Neural cell (in vitro differentiated cells): ENCODE data around the gene IDUA.

Experiments used
- CTCF ChIP-seq: fragments of 450-650 bp; IDR thresholded peaks from 2 replicates; pipeline ENCODE4 v1.5.1; 2014; ENCODE audit warnings: antibody characterized with exemption, mild to moderate bottlenecking, moderate library complexity; ENCODE audit not compliant: poor library complexity, severe bottlenecking
- MXI1 ChIP-seq: fragments of 450-650 bp; conservative IDR thresholded peaks from 2 replicates; pipeline ENCODE4 v1.6.1; 2014; ENCODE audit warnings: antibody characterized with exemption, mild to moderate bottlenecking; ENCODE audit not compliant: poor library complexity, severe bottlenecking
- POLR2AphosphoS5 ChIP-seq: IDR thresholded peaks from 2 replicates; pipeline ENCODE4 v1.6.1; 2012
- SMC3 ChIP-seq: fragments of 450-650 bp; conservative IDR thresholded peaks from 2 replicates; pipeline ENCODE4 v1.6.1; 2014; ENCODE audit warnings: antibody characterized with exemption, mild to moderate bottlenecking, moderate library complexity; ENCODE audit not compliant: poor library complexity
- TAF1 ChIP-seq: IDR thresholded peaks from 2 replicates; pipeline ENCODE4 v1.6.1; 2012; ENCODE audit warnings: low read depth

DNA sequence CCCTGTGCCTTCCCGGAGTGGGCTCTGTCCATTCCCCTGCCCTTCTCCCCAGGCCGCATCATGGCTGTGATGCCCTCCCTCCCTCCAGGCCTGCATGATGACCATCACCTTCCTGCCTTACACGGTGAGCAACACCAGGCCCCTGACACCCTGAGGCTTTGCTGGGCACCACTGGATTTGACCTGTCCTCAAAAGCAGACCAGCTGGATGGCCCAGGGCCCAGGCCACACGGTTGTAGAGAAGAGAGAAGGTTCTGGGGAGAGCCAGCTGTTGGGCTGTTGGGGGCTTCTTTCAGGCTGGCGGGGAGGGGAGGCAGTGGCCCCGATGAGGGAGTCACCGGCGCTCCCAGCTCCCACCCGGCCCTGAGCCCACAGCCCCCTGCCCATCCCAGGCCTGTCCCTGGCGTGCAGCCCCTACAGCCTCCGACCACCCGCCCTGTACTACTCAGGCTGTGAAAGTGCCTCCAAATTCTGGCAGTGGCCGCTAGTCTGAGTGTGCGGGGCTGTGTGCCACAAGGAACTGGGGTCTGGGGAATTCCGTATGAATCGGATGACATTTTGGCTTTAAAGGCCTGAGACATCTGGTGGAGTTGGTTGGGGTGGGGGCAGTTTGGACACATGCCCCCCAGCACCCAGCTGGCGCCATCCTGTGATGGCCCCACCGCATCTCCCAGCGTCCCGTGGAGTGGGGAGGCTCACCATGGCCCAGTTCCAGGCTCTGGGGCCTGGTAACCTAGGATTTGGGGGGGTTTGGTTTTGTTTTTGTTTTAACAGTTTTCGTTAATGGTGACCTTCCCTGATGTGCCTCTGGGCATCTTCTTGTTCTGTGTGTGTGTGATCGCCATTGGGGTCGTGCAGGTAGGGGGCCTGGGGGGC is 35.0 kb upstream of the IDUA start:
- TF ChIP-seq MXI1 (no peak), POLR2AphosphoS5 (no peak), SMC3 (no peak), CTCF (no peak), TAF1 (no peak)
